H1 (cell line): ENCODE results near the gene TPPP. TPM values are rescaled to one million over a fixed set of nuclear protein-coding genes. Genes with fewer than 3 reads are reported as not detected.

Source experiments
- CHD7 ChIP-seq: fragments of 300-600 bp; sonication (generic); IDR thresholded peaks from 2 replicates; pipeline ENCODE4 v1.7.1; 2012; ENCODE audit warnings: low read length, moderate library complexity, mild to moderate bottlenecking, inconsistent platforms; ENCODE audit not compliant: insufficient replicate concordance
- GABPA ChIP-seq: IDR thresholded peaks from 2 replicates; pipeline ENCODE4 v1.6.1; 2011; ENCODE audit warnings: mild to moderate bottlenecking, low read length, moderate library complexity, borderline replicate concordance; ENCODE audit not compliant: insufficient read depth
- SAP30 ChIP-seq: fragments of 300-600 bp; sonication (generic); IDR thresholded peaks from 2 replicates; pipeline ENCODE4 v1.7.1; 2012; ENCODE audit warnings: low read length, moderate library complexity, mild to moderate bottlenecking, inconsistent platforms; ENCODE audit not compliant: insufficient read depth, insufficient replicate concordance
- USF2 ChIP-seq: IDR thresholded peaks from 2 replicates; pipeline ENCODE4 v1.6.1; 2011; ENCODE audit warnings: low read length, improper control_type of control experiment
- polyA plus RNA-seq, 7 experiments: library from polyadenylated mRNA; depleted of rRNA in 3 of 7; stranded (reverse) in 5 of 7; unstranded in 2 of 7; fragments of >200 nt in 5 of 7; fragments of 200-250 nt in 2 of 7; gene quantifications; 1 replicate in 5 of 7; 2 replicates in 1 of 7; 4 replicates in 1 of 7; pipeline versions ENCODE4 v1.2.1 to v1.2.3, GENCODE V29; 2011 to 2013; ENCODE audit warnings: missing spikeins in 2 of 7, mixed read lengths in 2 of 7
- total RNA-seq: library from RNA; stranded (reverse); fragmentation: NEBNext Ultra II Directional; extraction: Animal tissue kit (Norgen Biotek cat#: 25700); gene quantifications from 2 replicates; pipeline ENCODE4 v1.2.1, GENCODE V29; 2021

The TPPP gene
- total and polyA plus RNA-seq, 2 of the 8 experiments (the other 6 are each of a cell fraction or from before 2014, with no cell fraction given) = 0.36 to 0.93 TPM

GRCh38 chr5:647311-647710, 45.8 kb downstream of the TPPP start (continued):
- TF ChIP-seq CHD7 (no peak), GABPA (no peak), USF2 (no peak), SAP30 (no peak)
